ENCODE results near the gene KCNIP4.

KCNIP4 gene

DNA sequence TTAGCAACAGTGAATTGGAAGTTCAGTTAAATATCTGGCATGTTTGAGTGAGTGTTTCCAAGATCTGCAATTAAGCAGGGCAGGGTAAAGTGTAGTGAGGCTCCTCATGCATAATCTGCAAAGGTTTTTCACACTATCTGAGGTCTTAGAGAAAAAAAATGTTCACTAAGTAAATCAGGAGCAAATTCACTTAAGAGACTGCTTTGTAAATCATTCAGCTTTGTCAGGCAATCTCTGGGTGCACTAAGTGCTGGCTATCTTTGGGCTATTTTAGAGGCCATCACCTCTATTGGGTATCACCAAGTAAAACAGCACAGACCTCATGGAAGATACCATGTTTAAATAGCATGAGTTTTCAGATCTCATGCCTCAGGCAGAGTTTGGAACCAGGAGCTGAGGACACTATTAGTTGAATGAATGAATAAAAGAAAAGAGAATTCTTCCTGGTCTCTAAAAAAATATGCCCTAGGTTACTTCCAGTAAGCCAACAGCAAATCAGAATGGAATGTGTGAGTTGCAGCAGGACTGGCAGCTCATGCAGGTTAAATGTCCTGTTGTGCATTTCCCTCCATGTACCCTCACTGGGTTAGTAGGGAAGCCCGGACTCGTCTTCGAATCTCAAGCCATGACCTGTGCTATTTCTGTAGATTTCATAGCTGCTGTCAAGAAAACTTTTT lies 195.3 kb downstream of the KCNIP4 start:
- no peak for DNase-seq

DNA sequence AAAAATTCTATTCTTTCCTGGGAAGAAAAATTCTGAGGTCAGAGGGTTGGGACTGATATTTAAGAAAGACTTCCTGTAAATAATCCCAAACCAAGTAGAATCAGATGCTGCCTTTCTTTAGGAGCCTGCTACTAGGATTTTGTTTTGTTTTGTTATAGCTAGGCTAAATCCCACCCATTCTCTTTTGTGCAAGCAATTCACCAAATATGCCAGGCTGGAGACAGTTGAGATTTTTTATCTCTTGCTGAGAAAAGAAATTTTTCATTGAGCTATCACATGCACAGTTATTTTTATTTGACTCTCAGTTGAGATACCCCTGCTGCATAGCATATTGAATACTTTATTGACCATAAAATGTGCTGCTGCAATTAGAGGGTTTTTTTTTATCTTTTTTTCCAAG lies 196.0 kb downstream of the KCNIP4 start:
- DNase-seq = no peak

DNA sequence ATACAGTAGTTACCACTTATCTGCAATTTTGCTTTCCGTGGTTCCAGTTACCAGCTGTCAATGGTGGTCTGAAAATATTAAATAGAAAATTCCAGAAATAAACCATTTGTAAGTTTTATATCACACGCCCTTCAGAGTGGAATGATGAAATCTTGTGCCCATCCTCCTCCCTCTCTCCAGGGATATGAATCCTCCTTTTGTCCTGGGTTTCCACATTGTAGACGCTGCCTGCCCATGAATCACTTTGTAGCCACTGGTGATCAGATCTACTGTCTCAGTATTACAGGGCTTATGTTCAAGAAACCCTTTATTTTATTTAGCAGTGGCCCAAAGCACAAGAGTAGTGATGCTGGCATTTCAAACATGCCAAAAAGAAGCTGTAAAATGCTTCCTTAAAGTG lies 198.6 kb downstream of the KCNIP4 start:
- DNase-seq = no peak

DNA sequence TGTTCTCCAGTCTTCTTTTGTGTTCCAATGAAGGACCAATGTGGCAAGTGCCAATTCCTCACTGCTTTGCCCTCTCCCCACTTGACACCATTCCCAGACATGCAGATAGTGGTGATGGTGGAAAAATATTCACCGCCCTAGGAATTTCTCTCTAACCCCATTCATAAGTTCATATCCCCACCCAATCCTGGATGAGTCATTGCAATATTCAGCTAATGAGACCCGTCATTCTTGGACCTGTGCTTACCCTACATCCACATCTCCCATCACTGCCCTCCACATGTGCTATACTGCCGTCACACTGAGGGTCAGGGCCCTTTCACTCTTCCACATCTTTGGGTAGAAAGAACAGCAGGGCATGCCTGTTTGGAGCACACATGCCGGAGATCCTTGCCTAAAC lies 199.2 kb downstream of the KCNIP4 start:
- DNase-seq = no peak

DNA sequence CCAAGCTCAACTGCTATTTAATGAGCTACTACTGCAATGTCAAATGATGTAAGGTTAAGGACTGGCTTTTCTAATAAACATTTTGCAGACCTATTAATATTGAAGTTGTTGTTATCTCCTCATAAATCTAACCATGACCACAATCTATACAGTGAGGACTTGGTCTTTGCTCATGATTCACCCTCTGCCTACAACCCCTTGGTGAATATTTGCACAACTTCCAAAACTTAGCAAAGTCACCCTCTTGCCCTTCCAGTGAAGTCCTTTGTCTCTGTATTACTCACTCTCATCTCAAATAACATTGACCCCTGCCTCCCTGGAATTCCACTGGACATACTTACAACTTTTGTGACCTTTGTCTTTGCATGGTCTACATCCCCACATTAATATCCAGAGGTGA lies 204.5 kb downstream of the KCNIP4 start:
- no peak for DNase-seq

DNA sequence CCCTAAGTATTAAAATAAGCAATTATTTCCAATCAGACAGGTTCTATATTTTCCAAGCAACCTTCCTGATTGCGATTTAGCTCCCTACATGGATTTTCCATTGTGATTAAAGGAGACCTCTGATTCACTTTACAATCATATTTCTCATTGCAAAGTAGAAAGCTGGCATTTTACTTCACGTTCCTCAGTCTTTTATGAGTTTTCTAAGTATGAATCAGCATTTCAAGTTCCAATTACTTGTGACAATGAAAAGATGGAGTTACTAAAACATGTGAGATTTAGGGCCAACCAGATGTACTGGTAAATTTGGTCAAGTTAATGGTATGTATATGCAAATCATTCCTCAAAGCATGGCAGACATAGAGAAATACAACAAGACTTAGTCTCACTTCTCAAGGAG lies 206.2 kb downstream of the KCNIP4 start:
- no peak for DNase-seq

DNA sequence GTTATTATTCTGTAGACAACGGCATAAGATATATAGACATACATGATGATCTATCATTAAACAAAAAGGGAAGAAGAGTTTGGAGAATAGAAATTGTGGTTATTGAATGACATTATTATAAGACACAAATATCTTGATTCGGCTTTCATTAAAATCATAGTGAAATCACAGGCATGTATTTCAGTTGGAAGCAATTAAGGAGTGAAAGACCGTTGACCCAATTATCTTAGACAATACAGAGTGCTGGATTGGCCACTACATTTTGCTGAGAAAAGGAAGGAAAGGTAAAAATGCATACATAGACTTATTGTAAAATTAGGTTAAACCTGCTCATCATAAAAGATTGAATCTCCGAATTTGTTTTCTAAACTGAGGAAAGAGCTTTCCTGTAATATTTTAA lies 209.8 kb downstream of the KCNIP4 start:
- DNase-seq = no peak

DNA sequence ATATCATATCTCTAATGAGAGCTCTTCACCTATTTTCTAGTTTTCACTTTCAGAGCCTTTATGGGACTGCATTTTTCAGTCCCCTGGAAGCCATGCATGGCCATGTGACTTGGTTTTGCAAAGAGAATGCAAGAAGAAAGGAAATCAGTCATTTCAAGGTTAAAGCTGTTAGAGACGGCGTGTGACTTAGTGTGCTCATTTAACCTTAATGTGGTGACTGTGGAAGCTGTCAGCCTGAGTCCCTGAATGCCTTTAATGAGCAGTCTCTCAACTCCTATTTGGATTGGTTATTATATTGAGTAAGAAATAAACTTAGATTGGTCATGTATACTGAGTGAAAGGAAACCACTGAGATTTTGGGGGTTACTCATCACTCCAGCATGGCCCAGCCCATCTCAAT lies 212.7 kb downstream of the KCNIP4 start:
- DNase-seq = no peak

DNA sequence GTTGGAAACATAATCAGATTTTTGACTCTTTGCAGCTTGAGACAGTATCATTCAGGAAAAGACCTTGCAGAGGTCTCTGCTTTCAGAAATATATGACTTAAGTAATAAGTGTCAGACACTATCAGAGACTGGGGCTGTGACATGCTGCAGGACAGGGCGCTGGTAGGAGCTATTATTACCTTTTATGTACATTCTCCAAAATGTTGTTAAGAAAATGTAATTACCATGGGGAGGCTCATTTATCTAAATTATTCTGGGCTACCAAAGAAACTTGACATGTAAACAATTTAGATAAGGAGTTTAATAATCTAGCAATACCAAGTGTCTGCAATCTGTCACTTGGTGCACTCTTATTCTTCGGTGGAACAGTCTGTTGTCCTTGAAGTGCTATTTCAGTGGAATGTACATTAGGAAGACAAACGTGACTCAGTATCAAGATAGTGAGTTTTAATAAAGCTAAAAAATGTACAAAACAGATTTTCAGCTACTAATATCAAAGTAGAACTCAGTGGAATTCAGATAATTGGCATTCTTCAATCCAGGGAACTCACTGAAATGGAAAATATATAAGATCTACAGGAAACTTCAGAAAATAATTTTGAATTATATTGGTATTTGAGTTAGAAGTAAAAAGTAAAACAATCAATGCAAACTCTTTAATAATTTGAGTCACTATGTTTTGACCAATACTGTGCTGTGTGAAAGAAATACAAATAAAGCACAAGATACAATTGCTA lies 214.5 kb downstream of the KCNIP4 start:
- DNase-seq = no peak

DNA sequence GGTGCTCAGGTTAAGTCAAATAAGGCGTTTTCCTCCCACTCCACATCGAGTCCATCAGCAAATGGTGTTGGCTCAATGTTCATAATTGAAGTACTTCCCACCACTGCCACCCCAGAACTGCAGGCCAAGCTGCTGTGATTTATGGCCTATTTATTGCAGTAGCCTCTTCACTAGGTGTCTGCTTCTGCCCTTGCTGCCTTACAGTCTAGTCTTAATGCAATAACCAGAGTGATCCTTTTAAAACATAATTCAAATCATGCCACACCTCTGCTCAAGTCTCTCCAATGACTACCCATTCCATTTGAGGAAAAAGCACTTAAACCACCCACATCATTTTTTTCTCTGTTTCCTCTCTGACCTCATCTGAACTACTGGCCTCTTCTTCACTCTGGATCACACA lies 220.3 kb downstream of the KCNIP4 start:
- no peak for DNase-seq

DNA sequence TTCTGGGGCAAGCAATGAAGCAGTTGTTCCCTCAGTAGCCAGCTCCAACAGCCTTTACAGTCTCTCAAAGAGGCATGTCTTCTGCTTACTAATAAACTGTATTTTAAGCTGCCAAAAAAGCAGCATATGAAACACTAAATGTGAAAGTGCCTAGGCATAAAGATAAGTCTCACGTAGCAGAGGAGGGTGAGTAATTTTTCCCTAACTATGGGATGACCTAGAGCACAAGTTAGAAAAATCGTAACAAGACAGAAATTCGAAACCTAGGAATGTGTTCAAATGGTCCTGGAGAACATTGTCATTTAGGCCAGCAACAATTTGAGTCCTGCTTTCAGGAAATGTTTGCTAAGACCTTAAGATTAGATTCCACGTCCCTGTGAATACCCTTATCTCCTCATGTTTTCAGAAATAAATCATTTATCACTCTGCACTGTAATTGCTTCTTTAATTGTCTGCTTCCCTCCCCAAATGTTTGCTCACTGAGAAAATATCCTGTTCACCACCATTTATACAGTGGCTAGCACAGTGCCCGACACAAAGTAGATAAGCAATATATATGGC lies 222.2 kb downstream of the KCNIP4 start:
- no peak for DNase-seq

DNA sequence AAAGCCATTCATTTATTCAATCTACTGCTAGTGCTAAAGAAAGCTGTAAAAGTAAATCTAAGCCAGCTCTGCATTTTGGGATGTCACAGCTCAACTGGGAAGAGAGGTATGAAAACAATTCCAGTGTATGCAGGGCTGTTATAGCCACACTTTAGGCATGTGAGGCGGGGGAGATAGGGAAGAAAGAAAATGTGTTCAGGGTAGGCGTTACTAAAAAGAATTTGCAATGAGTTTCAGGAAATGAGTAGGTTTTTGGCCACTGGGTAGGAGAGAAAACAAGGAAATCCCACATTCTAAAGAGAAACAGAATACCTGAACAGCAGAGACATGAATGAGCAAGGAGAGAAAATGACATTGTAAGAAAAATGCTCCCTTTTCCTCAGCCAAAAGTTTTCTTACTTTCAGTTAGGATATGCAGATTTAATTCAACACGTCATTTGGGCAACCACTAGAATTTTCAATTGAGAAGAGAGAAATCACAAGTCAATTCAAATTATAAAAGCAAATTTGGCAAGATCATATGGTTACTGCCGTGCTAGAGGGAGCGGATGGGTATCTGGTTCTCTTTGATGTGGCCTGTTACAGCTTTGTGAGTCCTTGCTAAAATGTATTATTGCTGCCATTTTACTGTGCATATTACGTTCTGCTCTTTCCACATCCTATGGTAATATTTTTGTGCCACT lies 226.3 kb downstream of the KCNIP4 start:
- DNase-seq = no peak

DNA sequence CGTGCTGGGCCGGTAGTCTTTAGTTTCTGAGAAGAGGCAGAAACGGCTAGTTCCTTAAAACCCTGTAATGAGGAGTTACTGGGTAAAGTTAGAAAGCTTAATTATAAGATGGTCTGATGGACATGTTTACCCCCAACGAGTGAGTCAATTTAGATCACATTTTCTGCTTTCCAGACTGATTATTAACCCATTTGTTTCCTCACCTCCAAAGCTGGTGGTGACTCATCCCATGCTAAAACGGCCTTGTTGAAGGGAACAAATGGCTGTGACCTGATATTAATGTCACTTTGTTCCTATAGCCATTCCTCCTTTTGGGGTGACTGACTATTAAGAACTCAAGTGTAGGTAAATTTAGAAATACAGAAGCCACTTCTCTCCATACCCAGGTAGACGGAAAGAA lies 232.0 kb downstream of the KCNIP4 start:
- no peak for DNase-seq

DNA sequence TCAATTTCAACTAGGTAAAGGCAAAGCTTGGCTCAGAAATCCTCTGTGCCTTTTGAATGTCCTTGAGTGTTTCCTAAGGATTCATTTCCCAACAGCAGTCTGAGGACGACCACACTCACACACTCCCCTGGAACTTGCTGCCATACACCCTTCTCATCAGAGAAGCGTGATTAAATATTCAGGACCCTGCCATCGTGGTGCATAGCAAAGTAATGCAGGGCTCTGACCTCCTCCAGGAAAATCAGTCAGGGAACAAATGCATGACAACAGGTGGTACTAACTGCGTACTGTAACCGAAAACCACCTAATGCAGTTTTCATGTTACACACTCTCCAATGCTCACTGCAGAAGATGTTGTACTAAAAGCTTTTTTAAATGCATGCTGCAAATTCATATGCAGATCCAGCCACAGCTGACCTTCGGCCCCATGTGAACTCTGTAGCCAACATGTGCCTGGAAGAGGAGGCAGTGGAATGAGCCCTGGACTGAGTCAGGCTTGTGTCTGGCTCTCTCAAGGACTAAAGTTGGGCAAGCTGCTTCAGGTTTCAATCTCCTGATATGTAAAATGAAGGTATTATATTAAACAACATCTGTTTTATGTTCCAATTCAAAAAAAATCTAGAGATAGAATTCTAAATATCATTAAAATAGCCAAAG lies 238.3 kb downstream of the KCNIP4 start:
- DNase-seq = no peak

DNA sequence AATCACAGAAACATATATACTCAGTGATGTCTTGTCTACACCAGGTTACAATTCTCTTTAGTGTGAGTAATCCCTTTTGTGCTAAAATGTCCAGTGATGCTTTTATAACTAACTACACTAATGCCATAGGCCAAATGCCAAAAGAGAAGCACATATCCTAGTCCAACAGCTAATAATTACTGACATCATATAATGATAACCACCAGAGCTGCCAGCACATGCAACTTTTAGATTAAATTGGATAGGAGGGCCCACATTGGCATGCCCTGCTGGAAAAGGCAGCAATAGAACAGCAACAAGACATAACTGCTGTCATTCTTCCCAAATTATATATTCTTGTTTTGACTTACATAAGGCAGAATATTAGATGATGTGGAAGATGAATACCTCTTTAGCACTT lies 238.8 kb downstream of the KCNIP4 start:
- no peak for DNase-seq

DNA sequence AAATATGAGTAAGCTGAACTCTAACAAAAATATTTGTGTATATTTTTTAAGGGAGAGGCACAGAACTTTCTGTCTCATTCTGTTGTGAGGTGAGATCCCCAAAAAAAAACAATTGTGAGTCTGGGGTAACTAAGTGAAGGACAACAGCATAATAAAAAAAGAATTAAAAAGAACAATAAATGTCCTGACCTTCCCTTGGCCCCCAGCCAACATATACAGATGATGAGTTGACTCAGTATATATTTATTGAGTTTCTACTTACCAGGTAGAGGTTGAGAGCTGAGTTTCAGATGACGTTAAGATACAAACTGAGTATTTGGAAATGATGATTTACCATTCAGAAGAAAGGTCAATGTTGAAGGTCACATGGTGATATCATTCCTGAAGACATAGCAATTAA lies 239.5 kb downstream of the KCNIP4 start:
- no peak for DNase-seq

DNA sequence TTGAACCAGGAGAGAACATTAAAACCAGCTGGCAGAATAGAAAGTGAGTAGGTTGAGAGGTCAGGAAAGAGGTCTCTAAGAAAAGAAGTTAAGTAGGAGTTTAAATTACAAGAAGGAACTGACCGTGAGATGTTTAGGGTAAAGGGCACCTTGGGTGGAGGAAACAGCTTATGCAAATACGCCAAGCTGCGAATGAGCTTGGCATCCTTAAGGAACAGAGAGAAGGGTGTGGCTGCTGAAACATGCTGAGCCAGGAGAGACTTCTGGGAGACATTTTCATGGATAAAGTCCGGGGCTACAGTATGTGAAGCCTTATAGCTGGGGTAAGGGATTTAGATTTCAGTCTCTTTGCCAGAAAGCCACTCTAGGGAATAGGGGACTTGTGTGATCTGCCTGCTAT lies 249.1 kb downstream of the KCNIP4 start:
- DNase-seq = no peak

DNA sequence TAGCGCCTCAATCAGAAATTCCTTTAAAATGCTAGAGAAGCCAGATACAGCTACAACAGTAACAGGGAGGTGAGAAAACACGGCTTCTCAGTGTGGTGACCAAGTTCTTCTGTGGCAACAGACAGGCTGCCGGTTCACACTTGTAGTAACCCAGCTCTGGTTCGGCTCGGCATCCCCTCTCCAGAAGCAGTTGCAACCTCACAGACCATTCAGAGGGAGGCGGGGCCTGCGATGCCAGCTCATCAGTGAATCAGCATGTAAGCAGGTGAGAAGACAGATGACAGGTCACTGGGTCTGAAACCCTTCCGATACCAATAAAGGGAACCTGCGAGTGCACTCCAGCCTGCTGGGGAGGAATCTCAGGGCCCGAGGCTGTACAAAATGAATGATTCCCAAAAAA lies 251.0 kb downstream of the KCNIP4 start:
- DNase-seq = no peak

DNA sequence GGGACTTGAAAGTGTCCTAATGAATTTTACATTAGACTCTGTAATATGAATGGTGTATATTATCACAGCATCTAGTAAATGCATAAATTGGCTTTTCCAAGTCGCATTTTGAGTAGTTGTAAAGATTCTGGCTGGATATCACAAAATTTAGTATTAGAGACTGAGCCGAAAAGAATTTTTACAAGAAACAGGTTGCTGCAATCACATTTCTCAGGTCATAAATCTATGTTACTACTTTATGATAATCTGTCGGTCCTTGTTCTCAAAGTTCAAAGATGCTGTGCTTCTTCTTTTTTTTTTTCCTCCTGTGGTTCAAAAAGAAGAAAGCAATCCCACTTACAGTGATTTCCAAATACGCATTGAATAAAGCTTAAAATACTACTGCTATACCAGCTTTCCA lies 253.4 kb downstream of the KCNIP4 start:
- DNase-seq = no peak

DNA sequence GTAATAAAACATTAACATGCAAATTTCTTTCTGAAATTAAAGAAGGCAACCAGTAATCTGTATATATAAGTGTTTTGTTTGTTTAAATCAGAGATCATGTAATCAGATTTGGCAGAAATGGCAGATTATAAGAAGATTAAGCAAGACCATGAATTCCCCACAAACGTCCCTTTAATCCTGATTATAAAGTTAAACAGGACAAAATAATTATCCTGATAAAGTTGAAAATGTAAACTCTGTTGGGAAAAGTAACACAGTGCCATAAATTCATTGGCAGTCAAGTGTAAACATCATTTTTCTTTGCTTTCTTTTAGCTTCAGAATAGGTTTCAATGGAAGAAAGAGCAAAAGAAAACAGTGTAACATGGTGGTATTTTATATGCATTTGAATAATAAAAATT lies 256.3 kb downstream of the KCNIP4 start:
- DNase-seq = no peak

DNA sequence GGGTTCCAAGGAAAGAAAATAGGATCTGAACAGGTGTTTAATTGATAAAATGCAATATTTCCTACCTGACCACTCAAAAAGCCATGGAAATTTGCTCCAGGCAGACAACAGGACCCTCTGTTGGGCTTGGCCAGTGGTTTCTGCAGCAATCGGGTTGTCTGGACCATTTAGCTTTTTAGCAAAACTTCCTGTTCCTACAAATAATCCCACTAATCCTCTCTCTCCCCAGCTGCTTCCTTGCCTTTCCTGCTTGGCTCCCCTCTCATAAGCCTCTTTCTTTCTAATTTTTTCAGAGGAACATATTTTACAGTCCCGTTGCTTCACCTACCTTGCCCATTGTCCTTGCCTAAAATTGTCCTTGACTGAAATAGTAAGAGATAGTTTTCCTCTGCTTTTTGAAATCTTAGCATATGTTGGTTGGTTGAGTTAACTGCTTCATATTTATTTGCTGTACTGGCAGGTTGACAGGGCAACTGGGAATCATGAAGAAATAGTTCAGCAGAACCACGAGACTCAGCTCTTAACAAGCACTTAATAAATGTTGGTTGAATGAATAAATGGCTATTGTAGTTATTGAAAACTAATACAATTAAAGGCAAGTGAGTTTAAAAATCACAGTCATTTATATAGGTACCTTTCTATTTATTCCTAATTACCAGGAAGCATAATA lies 259.8 kb downstream of the KCNIP4 start:
- DNase-seq = no peak

DNA sequence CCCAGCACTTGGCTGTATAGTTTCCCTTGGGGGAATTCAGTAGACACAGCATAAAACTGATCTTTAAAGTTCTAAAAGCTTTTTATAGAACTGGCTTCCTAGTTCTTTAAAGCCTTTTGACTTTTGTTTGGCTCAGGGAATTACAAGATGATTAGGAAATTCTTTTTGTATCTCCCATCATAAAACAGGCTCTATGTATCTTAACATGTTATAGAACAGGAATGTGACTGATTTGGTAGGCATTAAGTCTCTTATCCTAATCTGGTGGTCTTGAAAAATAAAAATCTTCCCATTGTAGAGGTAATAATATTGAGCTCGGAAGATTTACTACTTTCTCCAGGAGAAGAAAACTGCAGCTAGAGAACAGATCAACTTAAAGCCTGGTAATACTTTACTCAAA lies 262.7 kb downstream of the KCNIP4 start:
- DNase-seq = no peak

Measured in fibroblast of skin of abdomen (primary cell).